HG03520 (cell line): ENCODE results near the gene PGD.
"Not testable (repeated sequence)": the region's sequence is repeated elsewhere in the genome, so short reads cannot be mapped to it uniquely, and the experiment has no call there.

Experiments used
- ATAC-seq: cut with Tn5 transposase; IDR thresholded peaks from one replicate; pipeline ENCODE4 v1.9.1; 2021; ENCODE audit warnings: mild to moderate bottlenecking, moderate library complexity; ENCODE audit not compliant: unreplicated experiment

PGD gene

GRCh38 chr1:10398734-10399443 is at the start of gene PGD:
Gene PGD, plus strand, starts transcription at chr1:10399064. Its CDS starts 54 bp downstream, at chr1:10399118.
- ATAC-seq: peak; percentile 93

GRCh38 chr1:10353282-10353681 is 45.6 kb upstream of the PGD start:
- ATAC-seq: no peak

GRCh38 chr1:10353693-10354092 is 45.2 kb upstream of the PGD start:
- no peak for ATAC-seq

GRCh38 chr1:10360045-10360444 is 38.8 kb upstream of the PGD start:
- no peak for ATAC-seq

- no peak for ATAC-seq
Measured at GRCh38 chr1:10361515-10361914, 37.3 kb upstream of the PGD start.

- no peak for ATAC-seq
Measured at GRCh38 chr1:10368194-10368593, 30.7 kb upstream of the PGD start.

- ATAC-seq: no peak
Measured at GRCh38 chr1:10374442-10374860, 24.4 kb upstream of the PGD start.

GRCh38 chr1:10377365-10378029 is 21.4 kb upstream of the PGD start:
- not testable (repeated sequence) for ATAC-seq

GRCh38 chr1:10378081-10378841 is 20.6 kb upstream of the PGD start:
- no peak for ATAC-seq

GRCh38 chr1:10379101-10379620 is 19.7 kb upstream of the PGD start:
- ATAC-seq: no peak

- ATAC-seq: no peak
Measured at GRCh38 chr1:10379676-10380075, 19.2 kb upstream of the PGD start.

GRCh38 chr1:10380594-10381275 is 18.1 kb upstream of the PGD start:
- ATAC-seq: no peak

- ATAC-seq: no peak
Measured at GRCh38 chr1:10383630-10384029, 15.2 kb upstream of the PGD start.

GRCh38 chr1:10384219-10384618 is 14.6 kb upstream of the PGD start:
- no peak for ATAC-seq

GRCh38 chr1:10386761-10387676 is 11.8 kb upstream of the PGD start:
- ATAC-seq: no peak

GRCh38 chr1:10387677-10388386 is 11.0 kb upstream of the PGD start:
- no peak for ATAC-seq

GRCh38 chr1:10388387-10388715 is 10.5 kb upstream of the PGD start:
- ATAC-seq: no peak

GRCh38 chr1:10389271-10389973 is 9.4 kb upstream of the PGD start:
- ATAC-seq: no peak

- ATAC-seq: no peak
Measured at GRCh38 chr1:10396870-10397269, 2.0 kb upstream of the PGD start.
